Astrocyte of the cerebellum (primary cell): Measurements from ENCODE around the gene ZNF587.
"Not testable (repeated sequence)": the region's sequence is repeated elsewhere in the genome, so short reads cannot be mapped to it uniquely, and the experiment has no call there.

Experiments used
- DNase-seq: peaks from one replicate; pipeline ENCODE4 v3.0.0-alpha.2; 2011; ENCODE audit warnings: low read depth
- H3K4me3 ChIP-seq: 2 replicates; pipeline ENCODE4 v1.5.1; 2011; ENCODE audit warnings: mild to moderate bottlenecking, low read depth, low read length, moderate library complexity
- in situ Hi-C: cut with HindIII; loops from 2 replicates; pipeline ENCODE4 v1.10.0; 2017; ENCODE audit warnings: low sequenced_read_pairs
- TF ChIP-seq, protein P1 (sequence below): IDR thresholded peaks from 2 replicates; pipeline ENCODE4 v1.5.1; 2012; ENCODE audit warnings: low read length, low read depth, moderate library complexity, mild to moderate bottlenecking; ENCODE audit errors: missing control alignments

Gene ZNF587

DNA sequence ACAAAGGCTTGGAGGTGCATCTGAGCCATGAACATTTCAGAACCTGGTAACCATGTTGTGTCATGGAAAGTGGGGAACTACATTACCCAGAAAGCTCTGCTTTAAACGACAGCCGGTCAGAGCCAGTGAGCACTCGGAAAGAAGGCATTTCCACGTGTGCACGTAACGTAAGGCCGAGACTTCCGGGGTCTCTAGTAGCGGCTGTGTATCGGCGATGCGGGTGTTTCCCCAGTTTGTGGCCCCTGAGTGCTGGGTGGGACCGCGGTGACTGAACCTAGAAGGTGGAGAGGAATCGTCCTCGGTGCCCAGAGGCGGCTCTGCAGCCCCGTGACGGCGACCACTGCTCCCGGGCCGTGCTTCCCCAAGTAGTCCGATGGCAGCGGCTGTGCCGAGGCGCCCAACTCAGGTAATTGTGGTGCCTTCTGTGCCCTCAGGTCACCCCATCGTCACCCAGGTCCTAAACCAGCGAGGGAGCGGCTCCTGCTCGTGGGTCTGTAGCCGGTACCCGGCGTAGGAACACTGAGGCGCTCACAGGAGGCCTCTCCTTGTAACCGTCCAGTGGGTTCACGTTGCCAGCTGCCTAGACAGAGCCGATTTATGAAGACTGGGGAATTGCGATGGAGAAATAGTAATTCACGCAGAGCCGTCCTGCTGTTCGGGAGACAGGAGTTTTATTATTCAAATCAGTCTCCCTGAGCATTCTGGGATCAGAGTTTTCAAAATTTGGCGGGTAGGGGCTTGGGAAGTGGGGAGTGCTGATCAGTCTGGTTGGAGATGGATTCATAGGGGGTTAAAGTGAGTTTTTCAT is at the start of gene ZNF587:
Gene ZNF587, plus strand, starts transcription at position 194 of the 808 bp plus-strand sequence. Its CDS starts 180 bp downstream, at position 374.
- in situ Hi-C loops: not testable (repeated sequence)
- peak within 1 kb of the TSS; percentile 66 for H3K4me3 ChIP-seq
- DNase-seq: peak; percentile 59

DNA sequence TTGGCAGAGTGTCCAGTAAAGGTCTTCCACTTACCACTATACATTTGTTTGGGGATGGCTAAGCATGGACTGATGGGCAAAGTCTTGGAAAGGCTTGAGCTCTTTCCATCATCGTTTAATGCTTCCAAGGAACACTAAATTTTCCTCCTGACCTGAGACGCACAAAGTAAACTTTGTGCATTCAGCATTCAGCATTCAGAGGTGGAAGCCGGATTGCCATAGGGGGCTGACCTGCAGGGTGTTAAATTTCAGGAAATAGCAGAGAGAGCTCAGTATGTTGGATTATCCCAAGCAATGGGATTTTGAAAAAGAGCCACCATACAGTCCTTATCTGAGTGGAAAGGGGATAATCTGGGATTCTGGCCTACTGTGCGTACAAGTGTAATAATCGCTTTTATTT is 49.0 kb upstream of the ZNF587 start:
- no peak overlapping the region for H3K4me3 ChIP-seq
- TF ChIP-seq, protein P1, sequence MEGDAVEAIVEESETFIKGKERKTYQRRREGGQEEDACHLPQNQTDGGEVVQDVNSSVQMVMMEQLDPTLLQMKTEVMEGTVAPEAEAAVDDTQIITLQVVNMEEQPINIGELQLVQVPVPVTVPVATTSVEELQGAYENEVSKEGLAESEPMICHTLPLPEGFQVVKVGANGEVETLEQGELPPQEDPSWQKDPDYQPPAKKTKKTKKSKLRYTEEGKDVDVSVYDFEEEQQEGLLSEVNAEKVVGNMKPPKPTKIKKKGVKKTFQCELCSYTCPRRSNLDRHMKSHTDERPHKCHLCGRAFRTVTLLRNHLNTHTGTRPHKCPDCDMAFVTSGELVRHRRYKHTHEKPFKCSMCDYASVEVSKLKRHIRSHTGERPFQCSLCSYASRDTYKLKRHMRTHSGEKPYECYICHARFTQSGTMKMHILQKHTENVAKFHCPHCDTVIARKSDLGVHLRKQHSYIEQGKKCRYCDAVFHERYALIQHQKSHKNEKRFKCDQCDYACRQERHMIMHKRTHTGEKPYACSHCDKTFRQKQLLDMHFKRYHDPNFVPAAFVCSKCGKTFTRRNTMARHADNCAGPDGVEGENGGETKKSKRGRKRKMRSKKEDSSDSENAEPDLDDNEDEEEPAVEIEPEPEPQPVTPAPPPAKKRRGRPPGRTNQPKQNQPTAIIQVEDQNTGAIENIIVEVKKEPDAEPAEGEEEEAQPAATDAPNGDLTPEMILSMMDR: no peak
- in situ Hi-C loops: no loop called here
- DNase-seq: no peak

DNA sequence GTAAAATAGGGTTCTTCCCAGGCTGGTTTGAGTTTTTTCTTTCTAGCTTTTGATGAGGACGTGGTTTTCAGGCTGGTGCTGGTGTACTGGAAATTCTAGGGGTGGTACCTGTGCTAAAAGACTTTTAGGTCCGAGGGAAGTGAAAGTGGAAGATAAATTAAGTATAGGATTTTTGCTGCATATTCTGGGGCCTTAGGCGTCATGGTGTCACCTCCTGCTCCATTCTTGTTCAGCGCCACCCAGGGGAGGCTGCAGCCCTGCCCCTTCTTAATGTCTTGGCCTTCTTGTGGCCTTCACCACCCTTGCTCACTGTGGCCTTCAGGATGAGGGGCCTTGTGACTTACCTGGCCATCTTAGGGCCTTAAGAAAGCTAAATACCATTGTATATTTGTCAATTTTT is 47.4 kb upstream of the ZNF587 start:
- in situ Hi-C loops: no loop called here
- no peak overlapping the region for H3K4me3 ChIP-seq
- TF ChIP-seq, protein P1: no peak

DNA sequence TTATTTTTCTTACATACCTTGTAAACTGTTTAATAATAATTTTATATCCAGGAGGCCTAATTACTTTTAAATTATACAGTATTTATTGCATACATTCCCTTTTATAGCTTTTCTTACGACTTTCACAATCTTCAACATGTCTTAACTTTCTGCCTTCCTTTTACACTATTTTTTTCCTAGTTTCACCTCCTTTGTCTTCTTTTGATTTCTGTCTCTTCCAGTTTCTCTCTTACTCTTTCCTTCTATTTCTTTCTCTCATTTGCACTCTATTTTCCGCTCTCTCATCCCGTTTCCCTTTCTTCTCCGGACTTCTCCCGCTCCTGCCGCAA is 46.4 kb upstream of the ZNF587 start:
- peak overlapping the region; percentile 56 for H3K4me3 ChIP-seq
- TF ChIP-seq, protein P1: no peak
- in situ Hi-C loops: no loop called here
- DNase-seq: no peak

More for the DNA sequence above, 47.4 kb upstream of the ZNF587 start:
- no peak for DNase-seq

DNA sequence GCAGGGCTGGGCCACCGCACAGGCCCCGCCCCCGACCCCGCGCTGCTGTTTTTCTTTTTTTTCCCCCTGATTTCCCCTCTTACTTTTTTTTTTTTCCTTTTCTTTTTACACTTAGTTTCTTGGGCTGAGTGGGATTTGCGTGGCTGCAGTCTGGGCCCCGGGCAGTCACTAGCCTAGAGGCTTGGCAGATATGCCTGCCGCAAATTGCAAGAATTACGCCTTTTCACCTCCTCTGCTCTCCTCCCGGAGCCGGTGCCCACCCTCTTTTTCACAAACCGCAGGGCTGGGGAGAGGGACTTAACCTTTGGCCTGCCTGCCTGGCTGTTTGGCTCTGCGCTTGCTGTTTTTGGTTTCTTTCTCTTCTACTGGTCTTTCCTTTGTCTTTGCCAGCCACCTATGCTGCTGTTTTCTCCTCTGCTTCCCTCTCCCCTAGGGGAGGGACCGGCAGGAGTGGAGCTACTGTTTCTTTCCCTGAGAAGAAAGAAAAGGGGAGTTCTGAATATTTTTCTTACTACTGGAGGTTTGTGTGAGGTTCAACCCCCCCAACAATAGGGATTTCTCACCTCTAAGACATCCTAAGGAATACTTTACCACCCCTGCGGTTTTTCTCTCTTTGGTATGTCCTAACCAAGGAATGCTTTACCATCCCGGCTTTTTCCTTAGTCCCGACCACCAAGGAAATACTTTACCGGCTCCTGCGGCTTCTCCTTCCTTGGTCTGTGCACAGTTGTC is 45.9 kb upstream of the ZNF587 start:
- TF ChIP-seq, protein P1: no peak
- H3K4me3 ChIP-seq: peak overlapping the region; percentile 56
- peak; percentile 97 for DNase-seq
- in situ Hi-C loops: no loop called here

- no peak overlapping the region for H3K4me3 ChIP-seq
- TF ChIP-seq, protein P1: no peak
- in situ Hi-C loops: no loop called here
- DNase-seq: no peak
Observed at GRCh38 chr19:57807541-57807940, 42.1 kb upstream of the ZNF587 start.

DNA sequence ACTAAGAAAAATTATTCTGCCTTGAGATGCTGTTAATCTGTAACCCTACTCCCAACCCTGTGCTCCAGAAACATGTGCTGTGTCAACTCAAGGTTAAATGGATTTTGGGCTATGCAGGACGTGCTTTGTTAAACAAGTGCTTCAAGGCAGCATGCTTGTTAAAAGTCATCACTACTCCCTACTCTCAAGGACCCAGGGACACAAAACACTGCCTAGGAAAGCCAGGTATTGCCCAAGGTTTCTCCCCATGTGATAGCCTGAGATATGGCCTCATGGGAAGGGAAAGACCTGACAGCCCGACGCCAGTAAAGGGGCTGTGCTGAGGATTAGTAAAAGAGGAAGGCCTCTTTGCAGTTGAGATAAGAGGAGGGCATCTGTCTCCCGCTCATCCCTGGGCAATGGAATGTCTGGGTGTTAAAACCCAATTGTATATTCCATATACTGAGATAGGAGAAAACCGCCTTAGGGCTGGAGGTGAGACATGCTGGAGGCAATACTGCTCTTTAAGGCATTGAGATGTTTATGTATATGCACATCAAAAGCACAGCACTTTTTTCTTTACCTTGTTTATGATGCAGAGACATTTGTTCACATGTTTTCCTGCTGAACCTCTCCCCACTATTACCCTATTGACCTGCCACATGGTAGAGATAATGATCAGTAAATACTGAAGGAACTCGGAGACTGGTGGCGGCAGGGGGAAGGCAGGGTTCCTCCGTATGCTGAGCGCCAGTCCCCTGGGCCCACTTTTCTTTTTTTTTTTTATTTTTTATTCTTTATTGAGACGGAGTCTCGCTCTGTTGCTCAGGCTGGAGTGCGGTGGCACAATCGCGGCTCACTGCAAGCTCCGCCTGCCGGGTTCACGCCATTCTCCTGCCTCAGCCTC is 39.0 kb upstream of the ZNF587 start:
- DNase-seq, H3K4me3 ChIP-seq, in situ Hi-C loops: not testable (repeated sequence)
